Keratinocyte (primary cell): Measurements from ENCODE around the gene MACROH2A1. TPM values are rescaled to one million over a fixed set of nuclear protein-coding genes. Genes with fewer than 3 reads are reported as not detected.

Experiments
- DNase-seq: peaks from one replicate; pipeline ENCODE4 v3.0.0-alpha.2; 2011; ENCODE audit warnings: low read depth, missing footprints, low spot score
- FAIRE-seq: peaks from 2 replicates; lab custom pipeline; 2011; peaks lifted over from hg19 to GRCh38; lab: Jason Lieb, UNC
- H2AFZ ChIP-seq: 2 replicates; pipeline ENCODE4 v1.6.0; 2012; ENCODE audit warnings: low read length, control low read depth, inconsistent platforms; ENCODE audit not compliant: control insufficient read depth
- H3K27ac ChIP-seq: 2 replicates; pipeline ENCODE4 v1.5.1; 2011; ENCODE audit warnings: low read length; ENCODE audit not compliant: control insufficient read depth, insufficient read depth
- H3K27me3 ChIP-seq: 3 replicates; pipeline ENCODE4 v1.6.0; 2011; ENCODE audit warnings: low read length; ENCODE audit not compliant: control insufficient read depth, insufficient read depth; ENCODE audit errors: extremely low read depth
- H3K36me3 ChIP-seq, 2 experiments: 2 replicates in 1 of 2; 3 replicates in 1 of 2; pipeline ENCODE4 v1.5.1; 2011; ENCODE audit warnings: low read length in 2 of 2, mild to moderate bottlenecking in 1 of 2; ENCODE audit not compliant: control insufficient read depth in 2 of 2, insufficient read depth in 2 of 2; ENCODE audit errors: extremely low read depth in 1 of 2
- H3K4me1 ChIP-seq: 3 replicates; pipeline ENCODE4 v1.5.1; 2011; ENCODE audit warnings: low read length; ENCODE audit not compliant: control insufficient read depth, insufficient read depth; ENCODE audit errors: extremely low read depth
- H3K4me2 ChIP-seq: 3 replicates; pipeline ENCODE4 v1.6.0; 2011; ENCODE audit warnings: low read depth, low read length; ENCODE audit not compliant: control insufficient read depth, insufficient read depth; ENCODE audit errors: extremely low read depth
- H3K4me3 ChIP-seq, 3 experiments: fragments of 200-600 bp in 1 of 3; sonication (generic) in 1 of 3; 2 replicates in 2 of 3; 3 replicates in 1 of 3; pipeline ENCODE4 v1.5.1; 2011 to 2016; ENCODE audit warnings: low read length in 3 of 3, mild to moderate bottlenecking in 3 of 3, control low read depth in 2 of 3, inconsistent platforms in 1 of 3, low read depth in 1 of 3, mixed read lengths in 1 of 3, mixed run types in 1 of 3, moderate library complexity in 1 of 3; ENCODE audit not compliant: control insufficient read depth in 2 of 3, insufficient read depth in 2 of 3; ENCODE audit errors: extremely low read depth in 1 of 3
- H3K79me2 ChIP-seq: 2 replicates; pipeline ENCODE4 v1.6.0; 2012; ENCODE audit warnings: low read length; ENCODE audit not compliant: control insufficient read depth, insufficient read depth
- H3K9ac ChIP-seq: 3 replicates; pipeline ENCODE4 v1.6.0; 2011; ENCODE audit warnings: low read length; ENCODE audit not compliant: control insufficient read depth, insufficient read depth; ENCODE audit errors: extremely low read depth
- H3K9me1 ChIP-seq: 3 replicates; pipeline ENCODE4 v1.6.0; 2011; ENCODE audit warnings: low read length; ENCODE audit not compliant: control insufficient read depth, insufficient read depth; ENCODE audit errors: extremely low read depth
- H3K9me3 ChIP-seq: 2 replicates; pipeline ENCODE4 v1.5.1; 2012; ENCODE audit warnings: low read depth, low read length; ENCODE audit not compliant: control insufficient read depth
- H4K20me1 ChIP-seq: 3 replicates; pipeline ENCODE4 v1.6.0; 2011; ENCODE audit warnings: low read length; ENCODE audit not compliant: control insufficient read depth, insufficient read depth; ENCODE audit errors: extremely low read depth
- CTCF ChIP-seq, 3 experiments: IDR thresholded peaks in 1 of 3; conservative IDR thresholded peaks in 1 of 3; optimal IDR thresholded peaks in 1 of 3; 2 replicates in 2 of 3; 3 replicates in 1 of 3; pipeline versions ENCODE3 to v1.5.1; 2011; ENCODE audit warnings: low read length in 3 of 3, mild to moderate bottlenecking in 3 of 3, moderate library complexity in 2 of 3, control low read depth in 1 of 3, inconsistent platforms in 1 of 3; ENCODE audit not compliant: insufficient read depth in 2 of 3; ENCODE audit errors: extremely low read depth in 1 of 3
- EZH2 ChIP-seq: IDR thresholded peaks from one replicate; pipeline ENCODE4 v1.6.1; 2012; ENCODE audit warnings: inconsistent platforms, mild to moderate bottlenecking, low read length, moderate library complexity
- dilution Hi-C: fragments of 300-500 bp; cut with MboI; formaldehyde crosslinking; loops from one replicate; pipeline ENCODE4 v1.7.0; 2020; ENCODE audit warnings: low sequenced_read_pairs; ENCODE audit not compliant: extremely low pct_ligation_motif_present
- polyA plus RNA-seq, 5 experiments: library from polyadenylated mRNA; depleted of rRNA in 3 of 5; stranded (reverse) in 3 of 5; stranded (forward) in 1 of 5; unstranded in 1 of 5; fragments of >200 nt; gene quantifications; 1 replicate in 1 of 5; 2 replicates in 3 of 5; 3 replicates in 1 of 5; pipeline versions ENCODE4 v1.2.1 to v1.2.3, GENCODE V29; 2011 to 2012; ENCODE audit warnings: missing spikeins in 2 of 5, low read depth in 1 of 5, low replicate concordance in 1 of 5

MACROH2A1 gene
- polyA plus RNA-seq, 1 donor (not counting 4 experiments of a cell fraction or from before 2014, with no cell fraction given): 208 TPM

- H3K36me3 ChIP-seq: no peaks in the 10 kb centered on the region
- H3K4me3 ChIP-seq: no peak overlapping the region
- no peaks in the 10 kb centered on the region for H4K20me1 ChIP-seq
- H3K27me3 ChIP-seq: peaks cover 11% of the 10 kb centered on the region
- TF ChIP-seq CTCF (optimal IDR thresholded peaks at IDR 0.05 in 1 of 3, IDR thresholded peaks at IDR 0.05 in 1 of 3, conservative IDR thresholded peaks at IDR 0.05 in 1 of 3; ENCODE audit: extremely low read depth in 1 of 3, insufficient read depth in 2 of 3, low read length in 3 of 3): no peak
- no peak for TF ChIP-seq EZH2
- H3K4me2 ChIP-seq: no peak overlapping the region
- no peak overlapping the region for H3K27ac ChIP-seq
- H3K79me2 ChIP-seq: no peaks in the 10 kb centered on the region
- H3K4me1 ChIP-seq: peaks cover 4% of the 10 kb centered on the region
- DNase-seq (no peak), FAIRE-seq (no peak)
- dilution Hi-C loops: no loop called here
- H3K9ac ChIP-seq: no peak overlapping the region
- no peak overlapping the region for H2AFZ ChIP-seq
- no peaks in the 10 kb centered on the region for H3K9me3 ChIP-seq
- H3K9me1 ChIP-seq: no peaks in the 10 kb centered on the region
Measured at GRCh38 chr5:135441350-135441831, 42.4 kb upstream of the MACROH2A1 start.

GRCh38 chr5:135440916-135441315, 41.9 kb upstream of the MACROH2A1 start:
- no peak for TF ChIP-seq CTCF (optimal IDR thresholded peaks at IDR 0.05 in 1 of 3, IDR thresholded peaks at IDR 0.05 in 1 of 3, conservative IDR thresholded peaks at IDR 0.05 in 1 of 3; ENCODE audit: extremely low read depth in 1 of 3, insufficient read depth in 2 of 3, low read length in 3 of 3)
- no peak for TF ChIP-seq EZH2
- Histone ChIP-seq H3K9me3 (no peaks in the 10 kb centered on the region), H3K4me1 (peaks cover 4% of the 10 kb centered on the region), H3K27ac (no peak overlapping the region), H3K36me3 (no peaks in the 10 kb centered on the region), H3K79me2 (no peaks in the 10 kb centered on the region), H3K27me3 (peaks cover 12% of the 10 kb centered on the region), H4K20me1 (no peaks in the 10 kb centered on the region), H3K4me2 (no peak overlapping the region), H3K9ac (no peak overlapping the region), H2AFZ (no peak overlapping the region), H3K4me3 (no peak overlapping the region), H3K9me1 (no peaks in the 10 kb centered on the region)
- FAIRE-seq: no peak
- DNase-seq: no peak
- dilution Hi-C loops: no loop called here
